Esophagus squamous epithelium (tissue), 5 donors: ENCODE data around the gene CXCR3. TPM values are rescaled to one million over a fixed set of nuclear protein-coding genes. Genes with fewer than 3 reads are reported as not detected.
"Not testable (repeated sequence)": the region's sequence is repeated elsewhere in the genome, so short reads cannot be mapped to it uniquely, and the experiment has no call there.

Experiments
- DNase-seq: peaks from one replicate; lab custom pipeline; 2025; lab: John Stamatoyannopoulos, UW
- H3K27ac ChIP-seq, 4 donors: fragments of 200-600 bp; sonication (generic); one replicate each; pipeline ENCODE4 v1.5.1; 2016 to 2019; ENCODE audit warnings: mild to moderate bottlenecking in 1 of 4
- H3K27me3 ChIP-seq, 4 donors: fragments of 200-600 bp; sonication (generic); 1 replicate in 3 of 4; 2 replicates in 1 of 4; pipeline versions ENCODE4 v1.5.1 to v1.6.0; 2017 to 2021; ENCODE audit warnings: antibody characterized with exemption in 1 of 4
- H3K36me3 ChIP-seq, 3 donors: fragments of 200-600 bp; sonication (generic); one replicate each; pipeline ENCODE4 v1.5.1; 2016 to 2019
- H3K4me1 ChIP-seq, 3 donors: fragments of 200-600 bp; sonication (generic); one replicate each; pipeline ENCODE4 v1.5.1; 2017 to 2019
- H3K4me3 ChIP-seq, 4 donors: fragments of 200-600 bp; sonication (generic); 1 replicate in 3 of 4; 2 replicates in 1 of 4; pipeline ENCODE4 v1.5.1; 2016 to 2019; ENCODE audit warnings: mild to moderate bottlenecking in 2 of 4, moderate library complexity in 1 of 4
- H3K9me3 ChIP-seq, 3 donors: fragments of 200-600 bp; sonication (generic); one replicate each; pipeline ENCODE4 v1.5.1; 2016 to 2019
- CTCF ChIP-seq, 6 experiments: fragments of 450-650 bp in 4 of 6; fragments of 200-600 bp in 2 of 6; sonication (generic) in 2 of 6; IDR thresholded peaks; one replicate each; pipeline ENCODE4 v1.5.1; 2016 to 2019; ENCODE audit warnings: antibody characterized with exemption in 6 of 6, mild to moderate bottlenecking in 4 of 6, moderate library complexity in 4 of 6
- POLR2A ChIP-seq, 4 donors: fragments of 450-650 bp; IDR thresholded peaks; one replicate each; pipeline ENCODE4 v1.6.1; 2017; ENCODE audit warnings: antibody characterized with exemption in 4 of 4, mild to moderate bottlenecking in 4 of 4, moderate library complexity in 3 of 4
- WGBS, 2 donors: methylation state at CpG; one replicate each; pipeline ENCODE4 v1.1.5; 2018; 5-methylcytosine and 5-hydroxymethylcytosine counted together
- intact Hi-C: fragments of 100-400 bp; cut with DNase I; formaldehyde crosslinking; loops from one replicate; pipeline ENCODE4 v1.15.0; 2022
- total RNA-seq, 4 donors: library from RNA; depleted of rRNA; stranded (reverse); fragments of >200 nt; gene quantifications; one replicate each; pipeline ENCODE4 v1.1.0, GENCODE V29; 2016
- donor health status: DM: yes; HTN: yes; CAD: no.

CXCR3 gene
- total RNA-seq, 4 donors from 2014 or later: 1.3 TPM; not detected in 3

- Histone ChIP-seq H3K36me3 (peaks cover 0 to 80% (median 8%) of the 10 kb centered on the region in 3 donors), H3K4me3 (no peak overlapping the region), H3K27ac (no peak overlapping the region), H3K9me3 (no peaks in the 10 kb centered on the region), H3K4me1 (no peaks in the 10 kb centered on the region), H3K27me3 (no peaks in the 10 kb centered on the region)
- TF ChIP-seq CTCF (IDR thresholded peaks at IDR 0.05): no peak
- no peak for TF ChIP-seq POLR2A (IDR thresholded peaks at IDR 0.05)
- WGBS, 2 donors: 86 to 88% methylated on average over 6 to 15 of the region's 24 CpGs
- intact Hi-C loops: no loop called here
- no peak for DNase-seq
Measured at GRCh38 chrX:71577682-71578081, 40.6 kb downstream of the CXCR3 start.

GRCh38 chrX:71573590-71573989 is 44.7 kb downstream of the CXCR3 start:
- WGBS, 2 donors: 40% methylated on average over 1 of the region's 2 CpGs; no CpG with 5 or more reads in 1 of the 2 donors
- peaks cover 0 to 94% (median 18%) of the 10 kb centered on the region in 3 donors for H3K36me3 ChIP-seq
- no peaks in the 10 kb centered on the region for H3K9me3 ChIP-seq
- H3K4me1 ChIP-seq: no peaks in the 10 kb centered on the region
- intact Hi-C loops: no loop called here
- H3K27me3 ChIP-seq: no peaks in the 10 kb centered on the region
- DNase-seq: no peak
- no peak overlapping the region for H3K27ac ChIP-seq
- TF ChIP-seq CTCF (IDR thresholded peaks at IDR 0.05) (no peak), POLR2A (IDR thresholded peaks at IDR 0.05) (no peak)
- H3K4me3 ChIP-seq: no peak overlapping the region

GRCh38 chrX:71571390-71571789 is 46.9 kb downstream of the CXCR3 start:
- H3K27ac ChIP-seq, intact Hi-C loops, H3K9me3 ChIP-seq, H3K4me3 ChIP-seq, DNase-seq, H3K27me3 ChIP-seq, H3K4me1 ChIP-seq: not testable (repeated sequence)
- WGBS, 2 donors: 85 to 98% methylated on average over 4 to 8 of the region's 8 CpGs
- H3K36me3 ChIP-seq: peaks cover 0 to 98% (median 18%) of the 10 kb centered on the region in 3 donors

Other genes starting within 250 kb of the CXCR3 start
- 100 to 1,000 TPM in 1 of 4 donors, 10 to 100 TPM in 3; 56.3 to 157 (median 67.0) TPM for gene OGT, start 85.4 kb downstream of the CXCR3 start, total RNA-seq
- 1 to 10 TPM in 2 of 4 donors, under 1 TPM in 2; 0.35 to 3.1 (median 0.84) TPM for gene GCNA, start 40.1 kb downstream of the CXCR3 start, total RNA-seq
- not detected for gene CXorf49, start 99.8 kb upstream of the CXCR3 start, total RNA-seq
- not detected for gene CXorf49B, start 144.8 kb upstream of the CXCR3 start, total RNA-seq